SW480 (cell line): ENCODE results near the gene CNTD1.
"Not testable (repeated sequence)": the region's sequence is repeated elsewhere in the genome, so short reads cannot be mapped to it uniquely, and the experiment has no call there.

Source experiments
- DNase-seq: peaks from one replicate; pipeline ENCODE4 v3.0.0-alpha.2; 2016; ENCODE audit warnings: low spot score

Gene CNTD1

GRCh38 chr17:42846594-42847280 lies 48.1 kb downstream of the CNTD1 start:
- no peak for DNase-seq

GRCh38 chr17:42848093-42848492 lies 49.4 kb downstream of the CNTD1 start:
- DNase-seq: no peak

GRCh38 chr17:42849031-42849430 lies 50.4 kb downstream of the CNTD1 start:
- DNase-seq: no peak

GRCh38 chr17:42849451-42850181 lies 51.0 kb downstream of the CNTD1 start:
- no peak for DNase-seq

GRCh38 chr17:42850954-42851353 lies 52.3 kb downstream of the CNTD1 start, which contains the start of gene AOC3:
TSS of gene AOC3 (plus strand) at chr17:42851199. CDS start at chr17:42851344, 145 bp downstream.
- DNase-seq: no peak

- not testable (repeated sequence) for DNase-seq
Observed at GRCh38 chr17:42851371-42852240, 52.9 kb downstream of the CNTD1 start.

- DNase-seq: no peak
Observed at GRCh38 chr17:42852351-42852750, 53.7 kb downstream of the CNTD1 start.

GRCh38 chr17:42853004-42853403 lies 54.3 kb downstream of the CNTD1 start:
- DNase-seq: no peak

- no peak for DNase-seq
Observed at GRCh38 chr17:42853597-42853967, 54.9 kb downstream of the CNTD1 start.

- no peak for DNase-seq
Observed at GRCh38 chr17:42853968-42854790, 55.5 kb downstream of the CNTD1 start.

- no peak for DNase-seq
Observed at GRCh38 chr17:42855048-42855596, 56.5 kb downstream of the CNTD1 start.

- not testable (repeated sequence) for DNase-seq
Observed at GRCh38 chr17:42856093-42856492, 57.4 kb downstream of the CNTD1 start.

GRCh38 chr17:42856516-42856915 lies 57.9 kb downstream of the CNTD1 start:
- not testable (repeated sequence) for DNase-seq

GRCh38 chr17:42857389-42857788 lies 58.7 kb downstream of the CNTD1 start:
- DNase-seq: no peak
